ENCODE results near the gene BUD13. TPM values are rescaled to one million over a fixed set of nuclear protein-coding genes. Genes with fewer than 3 reads are reported as not detected.

Gene BUD13
- total and polyA plus RNA-seq, 10 of the 15 experiments (the other 5 are each of a cell fraction or from before 2014, with no cell fraction given): 10.9 to 36.5 (median 24.7) TPM

GRCh38 chr11:116800610-116801009 is 27.8 kb upstream of the BUD13 start (continued):
- TF ChIP-seq REST (IDR thresholded peaks at IDR 0.05; ENCODE audit: low read depth, low read length) (no peak), YBX1 (IDR thresholded peaks at IDR 0.05) (no peak), ZBTB40 (IDR thresholded peaks at IDR 0.05; ENCODE audit: borderline replicate concordance) (no peak)

GRCh38 chr11:116798368-116798767 is 25.6 kb upstream of the BUD13 start:
- Histone ChIP-seq H3K36me3 (ENCODE audit: control insufficient read depth in 2 of 2, insufficient read depth in 2 of 2, low read length in 1 of 2) (no peaks in the 10 kb centered on the region), H3K4me2 (ENCODE audit: control insufficient read depth, insufficient read depth) (no peak overlapping the region), H3K27ac (ENCODE audit: control insufficient read depth, insufficient read depth) (no peak overlapping the region), H2AFZ (ENCODE audit: control insufficient read depth, low read depth, low read length) (no peak overlapping the region), H3K4me1 (ENCODE audit: control insufficient read depth, insufficient read depth, low read length) (no peaks in the 10 kb centered on the region), H3K9me3 (replicated peaks; ENCODE audit: control insufficient read depth, insufficient read depth, low read length) (no peaks in the 10 kb centered on the region), H3K27me3 (replicated peaks in 1 of 2; ENCODE audit: control insufficient read depth in 2 of 2, insufficient read depth in 2 of 2, low read length in 1 of 2) (no peaks in the 10 kb centered on the region; a peak in 2 of 4 replicates), H3K4me3 (no peak overlapping the region), H3K9ac (ENCODE audit: control insufficient read depth, insufficient read depth, low read length) (no peak overlapping the region), H4K20me1 (ENCODE audit: control insufficient read depth, insufficient read depth) (no peaks in the 10 kb centered on the region), H3K79me2 (ENCODE audit: control insufficient read depth, insufficient read depth, low read length) (no peaks in the 10 kb centered on the region)
- no TSS peak for BruUV-seq (replicated peaks)
- in situ Hi-C loops (cut with MboI): no loop called here
- intact Hi-C loops (cut with micrococcal nuclease; ENCODE audit: unreplicated experiment): no loop called here
- CTCF ChIA-PET: interaction anchor here (0.5 kb wide), 1 partner anchor 64 kb away, joined by 4 read pairs; no protein-coding TSS in a partner anchor
- ATAC-seq (no peak), DNase-seq (ENCODE audit: low read depth, low spot score) (no peak), FAIRE-seq (no peak)
- SMC1A ChIA-PET (ENCODE audit: uncharacterized antibody, unreplicated experiment): no interaction called here
- RAD21 ChIA-PET (ENCODE audit: unreplicated experiment): no interaction called here
- POLR2A ChIA-PET: interaction anchor here (1.5 kb wide), 1 partner anchor 10 kb away, joined by 3 read pairs; no protein-coding TSS in a partner anchor
- 2% methylated on average over 4 of the region's 5 CpGs for WGBS (ENCODE audit: insufficient coverage, insufficient replicate concordance, low lambda C conversion rate, missing lambda C conversion rate)
- TF ChIP-seq HCFC1 (IDR thresholded peaks at IDR 0.05; ENCODE audit: low read length) (no peak), ZBTB4 (CRISPR knock-in tag; IDR thresholded peaks at IDR 0.05) (no peak), NBN (IDR thresholded peaks at IDR 0.05) (no peak), SREBF1 (IDR thresholded peaks at IDR 0.05; ENCODE audit: low read length) (no peak), ZNF274 (IDR thresholded peaks at IDR 0.05; ENCODE audit: insufficient read depth, insufficient read length) (no peak), SUZ12 (IDR thresholded peaks at IDR 0.05; ENCODE audit: unreplicated experiment) (no peak), IRF5 (IDR thresholded peaks at IDR 0.05; ENCODE audit: borderline replicate concordance) (no peak), BCL11A (IDR thresholded peaks at IDR 0.05; ENCODE audit: low read depth, low read length) (no peak)
